ENCODE results near the gene SLC39A3. TPM values are rescaled to one million over a fixed set of nuclear protein-coding genes. Genes with fewer than 3 reads are reported as not detected.

SLC39A3 gene
- total and polyA plus RNA-seq, 2 of the 8 experiments (the other 6 are each of a cell fraction or from before 2014, with no cell fraction given): 33.0 to 52.9 TPM

GRCh38 chr19:2779121-2779740, 39.4 kb upstream of the SLC39A3 start (continued):
- TF ChIP-seq ATF3 (IDR thresholded peaks at IDR 0.05; ENCODE audit: insufficient read depth, low read depth, low read length) (no peak), SIX5 (IDR thresholded peaks at IDR 0.05; ENCODE audit: low read depth, low read length) (no peak)

All from H1 (cell line).